Raji (cell line): ENCODE data around the gene USP16.

Experiments used
- POLR2A ChIP-seq: IDR thresholded peaks from 2 replicates; pipeline ENCODE4 v1.6.1; 2011; ENCODE audit warnings: low read depth, low read length, control low read depth; ENCODE audit not compliant: insufficient read depth

USP16 gene

DNA sequence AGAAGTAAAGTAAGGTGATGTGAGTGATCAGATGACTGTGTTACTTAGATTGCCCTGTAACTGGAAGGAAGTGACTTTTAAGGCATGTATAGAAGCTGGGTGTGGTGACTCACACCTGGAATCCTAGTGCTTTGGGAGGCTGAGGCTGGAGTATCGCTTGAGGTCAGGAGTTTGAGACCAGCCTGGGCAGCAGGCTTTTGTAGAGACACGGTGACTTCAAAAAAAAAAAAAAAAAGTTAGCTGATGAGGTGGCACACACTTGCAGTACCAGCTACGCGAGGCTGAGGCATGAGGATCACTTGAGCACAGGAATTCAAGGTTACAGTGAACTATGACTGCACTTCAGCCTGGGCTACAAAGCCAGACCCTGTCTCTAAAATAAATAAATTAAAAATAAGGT lies 2.3 kb upstream of the USP16 start:
- no peak for TF ChIP-seq POLR2A

DNA sequence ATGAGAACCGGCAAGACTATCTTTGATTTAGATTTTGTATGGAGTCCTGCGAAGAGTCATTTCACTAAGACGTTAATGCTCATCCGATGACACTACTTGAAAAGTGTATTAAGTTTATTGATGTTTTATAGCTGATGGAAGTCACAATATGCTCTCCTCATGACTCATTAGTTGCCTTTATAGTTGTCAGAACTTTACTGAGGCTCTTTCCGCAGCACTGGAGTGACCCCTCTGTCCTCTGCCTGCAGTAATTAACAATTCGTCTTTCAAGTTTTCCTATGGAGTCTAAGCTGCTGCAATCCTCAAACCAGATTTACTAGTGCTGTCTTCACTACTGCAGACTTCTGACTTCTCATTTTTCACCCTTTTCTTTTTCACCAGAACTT lies 853 bp downstream of the USP16 start:
- TF ChIP-seq POLR2A = no peak

DNA sequence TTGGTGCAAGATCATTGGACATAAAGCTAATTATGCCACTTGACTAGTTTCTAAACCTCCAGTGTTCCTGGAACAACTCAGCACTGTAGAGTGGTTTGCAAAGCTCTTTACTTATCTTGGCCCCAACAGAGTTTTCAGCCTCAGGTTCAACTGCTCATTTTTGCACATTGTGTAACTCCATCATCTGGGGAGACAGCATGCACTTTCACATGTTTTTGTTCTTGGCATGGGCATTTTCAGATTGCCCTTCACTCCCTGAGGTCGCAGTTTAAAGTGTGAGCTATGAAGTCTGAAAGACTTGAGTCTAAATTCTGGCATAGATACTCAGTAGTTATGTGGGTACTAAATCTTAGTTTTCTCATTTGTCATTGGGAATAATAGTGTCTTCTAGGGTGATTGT lies 5.1 kb downstream of the USP16 start:
- no peak for TF ChIP-seq POLR2A

DNA sequence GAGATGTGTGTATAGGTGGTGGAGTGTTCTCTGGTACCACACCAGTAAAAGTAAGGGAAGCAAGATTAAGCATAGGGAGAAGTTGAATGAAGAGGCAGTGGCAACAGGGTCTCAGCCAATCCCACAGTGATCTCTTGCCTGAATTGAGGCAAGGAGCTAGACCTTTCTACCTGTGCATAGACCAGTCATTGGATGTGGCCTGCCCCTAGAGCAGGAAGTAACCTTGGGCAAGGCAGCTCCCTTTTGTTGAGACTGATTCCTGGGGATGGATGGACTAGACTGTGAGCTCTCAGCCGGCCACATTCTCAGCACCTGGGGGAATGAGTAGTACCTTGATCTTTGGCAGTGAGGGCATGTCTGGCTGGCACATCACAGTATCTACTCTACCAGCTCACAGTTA lies 6.4 kb downstream of the USP16 start:
- no peak for TF ChIP-seq POLR2A

DNA sequence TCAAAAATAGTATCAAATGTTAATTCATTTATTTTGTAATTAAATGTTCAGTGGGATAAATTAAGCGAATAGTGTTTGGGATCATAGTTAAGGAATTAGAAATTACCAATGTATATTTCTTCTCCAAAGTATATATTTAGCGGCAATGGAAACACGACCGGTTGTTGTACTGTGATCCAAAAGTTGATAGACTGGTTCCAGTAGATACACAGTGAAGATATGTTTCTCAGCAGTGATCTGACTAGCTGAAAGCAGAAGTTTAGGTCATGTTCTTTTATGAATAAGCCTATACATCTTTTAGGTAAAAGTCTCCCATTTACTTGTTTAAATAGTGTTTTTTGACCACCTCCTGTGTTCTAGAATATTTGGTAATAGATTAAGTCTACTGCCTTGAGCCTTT lies 8.8 kb downstream of the USP16 start:
- TF ChIP-seq POLR2A = no peak

DNA sequence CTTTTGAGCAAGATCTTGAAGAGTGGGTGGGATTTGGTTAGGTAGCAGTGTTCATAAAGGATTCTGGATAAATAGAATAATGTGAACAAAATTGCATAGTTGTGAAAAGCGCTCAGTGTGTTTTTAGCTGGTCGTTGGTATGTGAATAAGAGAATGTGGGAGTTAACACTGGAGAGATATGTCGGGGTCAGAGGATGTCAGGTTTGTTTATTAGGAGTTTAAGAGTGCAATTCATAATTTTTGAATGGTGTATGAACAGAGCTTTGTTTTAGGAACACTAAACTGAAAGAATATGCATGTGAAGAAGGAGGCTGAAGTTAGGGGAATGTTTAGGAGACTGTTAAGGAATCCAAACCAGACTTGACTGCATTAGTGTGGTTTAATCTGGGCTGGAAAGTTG lies 9.4 kb downstream of the USP16 start:
- no peak for TF ChIP-seq POLR2A

DNA sequence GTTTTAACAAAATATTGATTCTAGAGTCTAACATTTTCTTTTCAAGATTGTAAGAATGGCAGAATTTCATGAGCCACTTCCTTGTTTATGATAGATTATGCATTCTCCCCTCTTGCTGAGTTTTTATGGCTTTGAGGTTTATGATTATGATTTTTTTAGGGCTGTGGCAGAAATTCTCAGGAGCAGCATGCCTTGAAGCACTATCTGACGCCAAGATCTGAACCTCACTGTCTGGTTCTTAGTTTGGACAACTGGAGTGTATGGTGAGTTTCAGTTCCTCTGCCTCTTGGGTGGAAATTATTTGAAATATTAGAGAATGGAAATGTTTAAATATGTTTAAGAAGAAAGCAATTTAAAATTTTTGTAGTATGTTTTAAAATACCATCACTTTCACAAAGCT lies 10.2 kb downstream of the USP16 start:
- no peak for TF ChIP-seq POLR2A

DNA sequence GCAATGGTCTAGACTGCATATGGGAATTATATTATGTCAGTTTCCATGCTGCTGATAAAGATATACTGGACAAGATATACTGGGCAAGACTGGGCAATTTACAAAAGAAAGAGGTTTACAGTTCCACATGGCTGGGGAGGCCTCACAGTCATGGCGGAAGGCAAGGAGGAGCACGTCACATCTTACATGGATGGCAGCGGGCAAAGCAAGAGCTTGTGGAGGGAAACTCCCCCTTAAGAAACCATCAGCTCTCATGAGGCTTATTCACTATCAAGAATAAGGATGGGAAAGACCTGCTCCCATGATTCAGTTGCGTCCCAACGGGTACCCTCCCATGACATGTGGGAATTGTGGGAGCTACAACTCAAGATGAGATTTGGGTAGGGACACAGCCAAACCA lies 27.8 kb downstream of the USP16 start:
- no peak for TF ChIP-seq POLR2A

DNA sequence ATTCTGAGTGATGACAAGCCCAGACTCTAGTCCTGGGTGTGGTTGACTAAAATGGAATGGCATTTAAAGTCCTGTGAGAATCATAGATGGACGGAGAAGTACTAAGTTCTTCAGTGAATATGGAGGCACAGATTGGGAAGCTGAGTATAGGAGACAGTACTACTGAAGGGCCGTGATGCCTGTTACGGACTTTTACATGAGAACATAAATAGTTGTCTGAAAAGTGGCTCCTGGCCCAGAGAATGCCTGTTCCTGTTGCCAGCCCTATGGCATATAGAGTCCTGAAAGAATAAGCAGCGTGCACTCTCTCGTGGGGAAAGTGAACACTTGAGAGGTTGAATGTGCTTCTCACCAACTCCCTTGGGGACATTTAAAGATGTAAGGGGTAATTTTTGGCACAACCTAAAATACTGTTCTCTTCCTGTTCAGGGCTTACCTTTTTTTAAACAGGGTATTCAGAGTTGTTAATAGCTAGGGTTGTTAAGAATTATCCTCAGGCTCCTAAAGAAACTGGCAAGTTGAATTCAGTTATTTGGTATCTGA lies 28.6 kb downstream of the USP16 start:
- no peak for TF ChIP-seq POLR2A

DNA sequence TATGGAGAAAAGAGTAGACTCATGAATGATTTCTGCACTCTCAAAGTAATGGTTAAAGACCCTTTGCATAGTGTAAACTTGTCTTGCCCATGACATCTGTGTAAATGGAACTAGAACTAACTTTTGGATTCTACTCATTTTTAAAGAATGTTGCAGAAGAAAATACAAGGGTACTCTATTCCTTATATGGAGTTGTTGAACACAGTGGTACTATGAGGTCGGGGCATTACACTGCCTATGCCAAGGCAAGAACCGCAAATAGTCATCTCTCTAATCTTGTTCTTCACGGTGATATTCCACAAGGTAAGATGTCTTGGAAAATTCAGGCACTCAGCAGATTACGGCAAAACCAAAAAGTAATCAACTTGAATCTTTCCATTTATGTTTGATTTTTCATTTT lies 29.2 kb downstream of the USP16 start:
- TF ChIP-seq POLR2A = no peak

DNA sequence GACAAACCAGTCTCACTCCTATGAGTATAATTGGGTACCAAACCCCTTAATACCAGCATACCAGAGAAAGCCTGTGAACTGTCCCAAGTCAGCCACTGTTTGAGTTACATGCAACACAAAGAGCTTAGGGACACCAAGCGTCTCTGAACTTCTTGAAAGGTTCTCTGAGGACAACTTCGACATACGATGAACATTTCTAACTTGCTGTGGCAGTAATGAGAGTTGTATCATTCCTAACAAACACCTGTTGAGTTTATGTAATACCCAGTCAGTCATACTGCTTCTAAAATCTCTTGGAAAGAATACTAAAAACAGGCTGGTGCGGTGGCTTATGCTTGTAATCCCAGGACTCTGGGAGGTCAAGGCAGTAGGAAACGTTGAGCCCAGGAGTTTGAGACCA lies 30.6 kb downstream of the USP16 start:
- TF ChIP-seq POLR2A = no peak

DNA sequence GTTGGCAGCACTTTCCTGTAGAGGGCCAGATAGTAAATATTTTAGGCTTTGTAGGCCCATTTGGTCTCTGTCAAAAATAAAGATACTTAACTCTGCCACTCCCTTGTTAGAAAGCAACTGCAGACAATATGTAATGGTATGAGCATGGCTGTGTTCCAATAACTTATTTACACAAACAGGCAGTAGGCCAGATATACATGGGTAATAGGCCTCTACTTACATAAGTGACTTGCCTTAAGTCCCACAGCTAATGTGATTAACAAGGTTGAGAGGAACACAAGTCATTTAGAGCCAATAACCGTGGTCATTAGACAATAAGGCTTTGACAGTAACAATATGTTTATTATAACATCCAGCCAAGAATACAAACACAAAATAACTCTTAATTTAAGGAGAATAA lies 31.5 kb downstream of the USP16 start:
- TF ChIP-seq POLR2A = no peak

DNA sequence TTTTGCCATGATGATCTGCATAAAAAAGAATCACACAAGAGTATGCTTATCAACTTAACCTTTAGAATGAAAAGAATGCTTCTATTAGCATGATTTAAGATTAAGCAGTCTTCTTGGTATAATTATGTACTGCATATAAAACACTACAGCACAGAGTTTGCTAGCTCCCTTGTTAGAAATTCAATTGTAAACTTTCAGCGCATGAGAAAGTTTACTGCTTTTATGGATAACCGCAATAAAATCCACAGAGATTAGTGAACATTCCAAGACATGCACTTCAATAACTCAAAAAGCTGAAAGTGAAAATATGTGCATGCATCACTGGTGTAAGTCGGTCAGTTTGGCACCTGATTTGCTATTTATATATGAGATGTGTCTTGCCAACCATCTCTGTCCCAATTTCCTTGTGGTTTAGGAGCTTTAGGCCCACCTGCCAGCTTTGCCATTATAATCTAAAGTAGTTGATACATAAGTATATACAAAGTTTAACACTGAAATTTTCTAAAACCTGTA lies 32.1 kb downstream of the USP16 start:
- TF ChIP-seq POLR2A = no peak

DNA sequence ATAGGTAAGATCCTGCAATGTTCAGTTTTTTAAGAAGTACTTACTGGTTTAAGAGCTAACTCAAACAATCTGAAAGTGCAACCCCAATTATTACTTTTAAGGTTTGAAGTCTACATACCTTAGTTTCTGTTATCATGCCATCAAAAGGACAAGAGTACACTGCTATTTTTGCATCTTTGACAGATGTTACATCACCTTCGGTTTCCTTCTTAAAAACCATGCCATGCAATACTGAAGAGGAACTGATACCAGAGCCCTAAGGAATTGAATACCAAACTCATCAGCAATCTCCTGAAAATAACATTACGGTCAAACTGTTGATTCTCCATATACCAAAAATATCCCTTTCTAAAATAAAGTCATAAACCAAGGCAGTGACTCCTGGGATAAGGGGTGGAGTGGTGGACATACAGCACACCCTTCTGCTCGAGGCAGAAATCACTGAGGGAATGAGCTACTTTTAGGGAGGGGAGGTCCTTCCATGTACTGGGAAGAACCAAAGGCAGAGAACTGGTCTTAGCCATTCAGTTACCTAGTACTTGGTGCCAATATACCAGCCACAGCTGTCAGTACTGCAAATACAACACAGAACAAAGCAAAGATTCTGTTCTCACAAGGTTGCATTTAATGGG lies 40.5 kb downstream of the USP16 start:
- TF ChIP-seq POLR2A = no peak

DNA sequence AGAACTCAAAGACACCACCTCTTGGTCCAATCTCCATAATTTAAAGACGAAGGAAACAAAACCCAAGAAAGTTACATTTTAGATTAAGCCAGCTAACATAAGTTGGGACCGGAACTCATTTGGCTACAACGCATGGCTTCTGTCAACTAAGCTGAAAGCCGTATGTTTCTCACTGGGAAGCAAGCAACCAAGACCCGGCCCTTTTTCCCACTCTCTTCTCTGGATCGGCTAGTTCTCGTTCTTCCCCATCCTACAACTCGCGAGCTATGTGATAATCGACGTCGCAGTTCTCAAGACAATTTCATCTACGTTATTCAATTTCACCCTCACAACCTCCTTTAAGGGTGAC lies 48.4 kb downstream of the USP16 start:
- no peak for TF ChIP-seq POLR2A

DNA sequence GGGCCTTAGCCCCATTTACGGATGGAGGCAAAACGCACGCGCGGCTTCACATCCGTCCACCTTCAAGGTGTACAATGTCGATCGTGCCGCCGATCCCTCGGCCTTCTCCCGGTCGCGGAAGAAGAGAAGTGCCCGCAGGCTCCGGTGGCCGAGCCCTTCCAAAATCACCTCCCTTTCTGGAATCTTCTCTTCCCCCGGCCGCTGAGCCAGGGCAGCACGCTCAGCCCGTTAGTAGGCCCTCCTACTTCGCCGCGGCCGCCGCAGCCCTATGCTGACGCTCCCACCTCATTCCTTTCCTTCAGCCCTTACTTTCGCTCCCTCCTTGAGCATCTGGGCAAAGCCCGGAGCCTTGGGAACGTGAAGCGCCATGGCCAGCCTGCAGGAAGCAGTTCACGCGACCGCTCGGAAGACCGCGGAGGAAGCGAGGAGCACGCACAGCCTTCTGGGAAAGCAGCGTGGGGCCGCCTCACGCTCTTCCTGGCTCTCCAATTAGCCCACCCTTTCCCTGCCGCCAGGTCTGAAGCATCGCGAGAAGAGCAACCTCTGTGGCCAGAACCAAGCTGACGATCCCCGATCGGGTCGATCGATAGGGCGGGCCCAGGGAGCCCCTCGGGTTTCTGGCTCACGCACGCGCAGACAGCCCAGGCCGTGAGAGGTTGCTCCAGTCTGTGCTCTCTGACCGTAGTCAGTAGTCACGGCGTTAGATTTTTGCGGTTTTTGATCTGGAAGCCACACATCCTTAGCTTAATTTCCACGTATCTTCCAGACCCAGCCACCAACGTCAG lies 48.9 kb downstream of the USP16 start, which contains the start of gene CCT8:
TSS of gene CCT8 (minus strand) at position 427 of the 785 bp plus-strand sequence. CDS start at position 369, 58 bp downstream.
- TF ChIP-seq POLR2A = peak; percentile 93

DNA sequence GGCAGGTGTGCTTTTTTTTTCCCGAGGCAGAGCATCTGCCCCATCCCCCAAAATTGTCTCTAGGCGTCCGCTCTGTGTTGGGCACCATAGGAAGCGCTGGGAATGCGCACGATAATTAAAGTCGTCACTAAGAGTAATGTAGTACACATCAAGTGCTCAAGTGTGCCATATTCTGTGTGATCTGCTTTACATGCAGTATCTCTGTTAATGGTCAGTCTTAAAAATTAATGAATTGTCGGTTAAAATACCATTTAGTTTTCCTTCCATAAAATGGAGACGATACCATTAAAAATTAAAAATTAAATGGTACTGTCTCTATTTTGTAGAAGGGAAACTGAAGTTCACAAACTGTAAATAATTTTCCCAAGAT lies 49.5 kb downstream of the USP16 start:
- no peak for TF ChIP-seq POLR2A

DNA sequence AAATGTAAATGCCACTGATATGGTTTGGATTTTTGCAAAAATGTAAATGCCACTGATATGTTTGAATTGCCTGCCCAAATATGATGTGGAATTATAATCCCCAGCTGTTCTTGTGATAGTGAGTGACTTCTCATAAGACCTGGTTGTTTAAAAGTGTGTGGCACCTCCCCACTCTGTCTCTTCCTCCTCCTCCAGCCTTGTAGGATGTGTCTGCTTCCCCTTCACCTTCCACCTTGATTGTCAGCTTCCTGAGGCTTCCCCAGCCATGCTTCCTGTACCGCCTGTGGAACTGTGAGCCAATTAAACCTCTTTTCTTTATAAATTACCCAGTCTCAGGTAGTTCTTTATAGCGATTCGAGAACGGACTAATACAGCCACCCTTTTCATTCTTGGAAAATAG lies 50.3 kb downstream of the USP16 start:
- TF ChIP-seq POLR2A = no peak
